ENCODE results near the gene GPR153. TPM values are rescaled to one million over a fixed set of nuclear protein-coding genes. Genes with fewer than 3 reads are reported as not detected.

Gene GPR153
- total and polyA plus RNA-seq, 9 donors = 4.2 to 42.0 (median 13.7) TPM

DNA sequence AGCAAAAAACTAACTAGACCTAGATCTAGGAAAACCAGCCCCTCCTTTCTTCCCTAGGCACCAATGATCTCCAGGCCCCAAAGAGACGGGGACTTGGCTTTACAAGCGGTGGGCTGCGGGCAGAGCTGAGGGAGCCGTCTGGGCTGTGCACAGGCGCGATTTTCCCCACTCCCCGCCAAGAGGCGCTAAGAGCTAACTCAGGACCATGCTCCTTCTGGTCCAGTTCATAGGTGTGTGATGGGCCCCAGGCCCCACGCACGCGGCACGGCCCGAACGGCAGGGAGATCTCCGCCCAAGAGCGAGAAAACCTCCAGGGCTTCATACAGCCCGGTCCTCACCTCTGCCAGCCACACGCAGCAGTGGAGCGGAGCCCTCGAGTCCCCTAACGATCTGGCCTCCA lies 7.5 kb upstream of the GPR153 start:
- TF ChIP-seq CTCF (IDR thresholded peaks at IDR 0.05) = no peak
- no peak for TF ChIP-seq EP300 (IDR thresholded peaks at IDR 0.05)
- no peak for TF ChIP-seq POLR2A (IDR thresholded peaks at IDR 0.05)
- H3K9me3 ChIP-seq = no peaks in the 10 kb centered on the region
- no peak for DNase-seq
- intact Hi-C loops (cut with DNase I) = no loop called here
- no peak overlapping the region for H3K4me3 ChIP-seq
- WGBS, 3 donors = 63 to 74% (median 64%) methylated on average over 21 of the region's 21 CpGs
- peaks cover 8% of the 10 kb centered on the region for H3K4me1 ChIP-seq (ENCODE audit: insufficient read depth)
- no peaks in the 10 kb centered on the region for H3K36me3 ChIP-seq
- H3K27ac ChIP-seq = no peak overlapping the region
- no peaks in the 10 kb centered on the region for H3K27me3 ChIP-seq

DNA sequence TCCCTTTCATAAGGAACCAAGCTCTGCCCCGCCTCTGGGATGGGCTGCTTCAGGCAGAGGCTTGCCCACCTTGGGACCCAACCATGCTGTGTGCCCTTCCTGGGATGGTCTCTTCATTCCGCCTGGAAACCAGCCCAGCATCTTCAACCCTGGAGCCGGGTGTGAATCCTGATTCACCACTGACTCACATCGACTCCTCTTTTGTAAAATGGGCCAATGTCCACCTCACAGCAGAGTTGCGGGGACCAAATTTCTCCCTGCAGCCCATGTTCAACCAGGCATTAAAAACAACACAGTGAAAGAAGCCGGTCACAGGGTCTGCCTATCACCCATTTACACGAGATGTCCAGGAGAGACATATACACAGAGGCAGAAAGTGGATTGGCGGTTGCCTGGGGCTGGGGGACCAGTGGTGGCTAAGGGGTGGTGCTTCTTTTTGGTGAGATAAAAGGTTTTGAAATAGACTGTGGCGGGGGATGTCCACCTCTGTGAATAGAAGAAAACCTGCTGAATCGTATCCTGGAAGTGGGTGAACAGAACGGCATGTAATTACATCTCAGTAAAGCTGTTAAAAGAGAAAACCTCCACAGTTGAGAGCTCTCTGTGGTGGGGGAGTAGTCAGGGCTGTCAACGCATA lies 6.9 kb upstream of the GPR153 start:
- intact Hi-C loops (cut with DNase I) = no loop called here
- TF ChIP-seq EP300 (IDR thresholded peaks at IDR 0.05) (no peak), POLR2A (IDR thresholded peaks at IDR 0.05) (no peak), CTCF (IDR thresholded peaks at IDR 0.05) (no peak)
- 87 to 89% (median 88%) methylated on average over 12 of the region's 12 CpGs for WGBS, 3 donors

DNA sequence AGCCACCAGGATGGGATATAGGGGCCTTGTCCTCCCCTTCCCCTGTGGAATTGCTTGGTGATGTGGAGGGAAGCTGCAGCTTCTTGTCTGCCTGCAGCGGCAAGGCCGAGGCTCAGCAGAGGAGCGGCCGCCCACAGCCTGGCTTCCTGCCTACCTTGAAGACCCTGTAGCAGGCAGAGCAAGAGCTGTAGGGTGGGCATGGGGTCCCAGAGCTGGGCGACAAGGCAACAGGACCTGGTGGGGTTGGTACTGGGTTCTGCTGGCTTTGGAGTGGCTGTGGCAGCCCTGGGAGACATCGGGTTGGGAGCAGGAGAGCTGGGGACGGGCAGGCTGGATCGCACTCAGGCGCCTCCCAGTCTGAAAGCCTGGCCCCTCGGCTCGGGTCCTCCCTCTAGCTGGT lies 5.7 kb upstream of the GPR153 start:
- H3K4me1 ChIP-seq (ENCODE audit: insufficient read depth) = peaks cover 19% of the 10 kb centered on the region
- no peak for DNase-seq

More for the DNA sequence above, 6.9 kb upstream of the GPR153 start:
- no peaks in the 10 kb centered on the region for H3K27me3 ChIP-seq
- H3K27ac ChIP-seq = no peak overlapping the region
- no peaks in the 10 kb centered on the region for H3K36me3 ChIP-seq
- no peak for DNase-seq
- no peaks in the 10 kb centered on the region for H3K9me3 ChIP-seq
- peaks cover 14% of the 10 kb centered on the region for H3K4me1 ChIP-seq (ENCODE audit: insufficient read depth)
- no peak overlapping the region for H3K4me3 ChIP-seq

DNA sequence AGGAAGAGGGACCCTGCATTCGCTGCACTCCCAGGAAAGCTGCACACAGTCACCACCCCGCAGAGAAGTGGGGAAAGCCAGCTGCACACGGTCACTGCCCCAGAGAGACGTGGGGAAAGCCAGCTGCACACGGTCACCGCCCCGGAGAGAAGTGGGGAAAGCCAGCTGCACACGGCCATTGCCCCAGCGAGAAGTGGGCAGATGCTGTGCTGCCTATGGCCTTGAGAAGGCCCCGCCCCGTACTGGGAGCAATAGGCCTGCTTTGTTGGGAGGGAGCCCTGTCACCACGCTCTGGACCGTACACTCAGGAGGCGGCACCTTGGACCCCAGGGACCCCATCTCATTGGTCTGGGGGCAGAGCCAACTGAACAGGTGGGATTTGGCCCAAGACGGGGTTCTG lies 4.3 kb upstream of the GPR153 start:
- intact Hi-C loops (cut with DNase I) = no loop called here
- Histone ChIP-seq H3K4me1 (ENCODE audit: insufficient read depth) (peaks cover 19% of the 10 kb centered on the region), H3K9me3 (no peaks in the 10 kb centered on the region), H3K27ac (no peak overlapping the region), H3K27me3 (no peaks in the 10 kb centered on the region), H3K36me3 (no peaks in the 10 kb centered on the region), H3K4me3 (no peak overlapping the region)
- 43 to 71% (median 63%) methylated on average over 15 of the region's 15 CpGs for WGBS, 3 donors
- TF ChIP-seq EP300 (IDR thresholded peaks at IDR 0.05) = no peak
- no peak for DNase-seq

More for the DNA sequence above, 5.7 kb upstream of the GPR153 start:
- Histone ChIP-seq H3K36me3 (no peaks in the 10 kb centered on the region), H3K4me3 (no peak overlapping the region), H3K27ac (no peak overlapping the region), H3K27me3 (no peaks in the 10 kb centered on the region), H3K9me3 (no peaks in the 10 kb centered on the region)
- intact Hi-C loops (cut with DNase I) = no loop called here
- no peak for TF ChIP-seq POLR2A (IDR thresholded peaks at IDR 0.05)
- TF ChIP-seq EP300 (IDR thresholded peaks at IDR 0.05) = no peak
- TF ChIP-seq CTCF (IDR thresholded peaks at IDR 0.05) = no peak
- WGBS, 3 donors = 72 to 82% (median 75%) methylated on average over 11 of the region's 11 CpGs

- Histone ChIP-seq H3K9me3 (no peaks in the 10 kb centered on the region), H3K27ac (no peak overlapping the region), H3K4me1 (ENCODE audit: insufficient read depth) (peaks cover 23% of the 10 kb centered on the region), H3K27me3 (no peaks in the 10 kb centered on the region), H3K36me3 (no peaks in the 10 kb centered on the region), H3K4me3 (no peak overlapping the region)
- 60 to 77% (median 71%) methylated on average over 6 to 7 of the region's 7 CpGs for WGBS, 3 donors
- no peak for DNase-seq
- TF ChIP-seq EP300 (IDR thresholded peaks at IDR 0.05) (no peak), CTCF (IDR thresholded peaks at IDR 0.05) (no peak), POLR2A (IDR thresholded peaks at IDR 0.05) (no peak)
- intact Hi-C loops (cut with DNase I) = no loop called here
Measured at GRCh38 chr1:6263716-6264115, 2.8 kb upstream of the GPR153 start.
